HEK293 (cell line): ENCODE results near the gene RSRC1.
"Not testable (repeated sequence)": the region's sequence is repeated elsewhere in the genome, so short reads cannot be mapped to it uniquely, and the experiment has no call there.

Experiments used
- ATF2 ChIP-seq: fragments of 450-650 bp; formaldehyde crosslinking; IDR thresholded peaks from 2 replicates; pipeline ENCODE4 v1.5.1; 2016; ENCODE audit warnings: missing biosample characterization, missing genetic modification characterization, low read depth
- EGR2 ChIP-seq: fragments of 450-650 bp; formaldehyde crosslinking; IDR thresholded peaks from 2 replicates; pipeline ENCODE4 v1.5.1; 2016; ENCODE audit warnings: low read depth, missing biosample characterization, missing genetic modification characterization
- KLF9 ChIP-seq: fragments of 450-650 bp; formaldehyde crosslinking; IDR thresholded peaks from 2 replicates; pipeline ENCODE4 v1.5.1; 2016; ENCODE audit warnings: missing biosample characterization, missing genetic modification characterization, low read depth
- PBX3 ChIP-seq: sonication (generic); formaldehyde crosslinking; IDR thresholded peaks from 2 replicates; pipeline ENCODE4 v1.8.1; 2022; ENCODE audit warnings: mild to moderate bottlenecking, moderate library complexity, missing genetic modification reagents
- SP2 ChIP-seq: fragments of 450-650 bp; formaldehyde crosslinking; IDR thresholded peaks from 2 replicates; pipeline ENCODE4 v1.5.1; 2016; ENCODE audit warnings: missing biosample characterization, missing genetic modification characterization
- ZBTB21 ChIP-seq: fragments of 450-650 bp; formaldehyde crosslinking; IDR thresholded peaks from 2 replicates; pipeline ENCODE4 v1.5.1; 2017; ENCODE audit warnings: missing biosample characterization, missing genetic modification characterization
- ZNF610 ChIP-seq: fragments of 450-650 bp; formaldehyde crosslinking; IDR thresholded peaks from 2 replicates; pipeline ENCODE4 v1.5.1; 2016; ENCODE audit warnings: missing biosample characterization, missing genetic modification characterization, borderline replicate concordance
- TF ChIP-seq, protein P1 (sequence below): fragments of 450-650 bp; formaldehyde crosslinking; IDR thresholded peaks from 2 replicates; pipeline ENCODE4 v1.5.1; 2016; ENCODE audit warnings: missing biosample characterization, missing genetic modification characterization

GRCh38 chr3:158495398-158495902 lies 385.6 kb downstream of the RSRC1 start:
- TF ChIP-seq, protein P1, sequence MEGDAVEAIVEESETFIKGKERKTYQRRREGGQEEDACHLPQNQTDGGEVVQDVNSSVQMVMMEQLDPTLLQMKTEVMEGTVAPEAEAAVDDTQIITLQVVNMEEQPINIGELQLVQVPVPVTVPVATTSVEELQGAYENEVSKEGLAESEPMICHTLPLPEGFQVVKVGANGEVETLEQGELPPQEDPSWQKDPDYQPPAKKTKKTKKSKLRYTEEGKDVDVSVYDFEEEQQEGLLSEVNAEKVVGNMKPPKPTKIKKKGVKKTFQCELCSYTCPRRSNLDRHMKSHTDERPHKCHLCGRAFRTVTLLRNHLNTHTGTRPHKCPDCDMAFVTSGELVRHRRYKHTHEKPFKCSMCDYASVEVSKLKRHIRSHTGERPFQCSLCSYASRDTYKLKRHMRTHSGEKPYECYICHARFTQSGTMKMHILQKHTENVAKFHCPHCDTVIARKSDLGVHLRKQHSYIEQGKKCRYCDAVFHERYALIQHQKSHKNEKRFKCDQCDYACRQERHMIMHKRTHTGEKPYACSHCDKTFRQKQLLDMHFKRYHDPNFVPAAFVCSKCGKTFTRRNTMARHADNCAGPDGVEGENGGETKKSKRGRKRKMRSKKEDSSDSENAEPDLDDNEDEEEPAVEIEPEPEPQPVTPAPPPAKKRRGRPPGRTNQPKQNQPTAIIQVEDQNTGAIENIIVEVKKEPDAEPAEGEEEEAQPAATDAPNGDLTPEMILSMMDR (tag by site-specific recombination), result not testable (repeated sequence)
- 0 out of 2 replicates have a peak, but pooled peaks have one; percentile 11 for TF ChIP-seq EGR2
- not testable (repeated sequence) for TF ChIP-seq KLF9 (tag by site-specific recombination); SP2 (tag by site-specific recombination); PBX3; ATF2 (tag by site-specific recombination); ZBTB21 (tag by site-specific recombination); ZNF610 (tag by site-specific recombination)
